22Rv1 (cell line): ENCODE results near the gene ANXA2.

Source experiments
- CTCF ChIP-seq: fragments of 450-650 bp; IDR thresholded peaks from 2 replicates; pipeline ENCODE4 v1.5.1; 2017; ENCODE audit warnings: mild to moderate bottlenecking
- ZFX ChIP-seq: fragments of 450-650 bp; IDR thresholded peaks from 2 replicates; pipeline ENCODE4 v1.6.1; 2017; ENCODE audit warnings: antibody characterized with exemption, borderline replicate concordance

- no peak for TF ChIP-seq CTCF
- no peak for TF ChIP-seq ZFX
Measured at GRCh38 chr15:60400944-60401343, 3.2 kb upstream of the ANXA2 start.
